Activated T-helper 9 cell treated with anti-CD3 and anti-CD28 coated beads, Interleukin-2, amount 50 U/mL, for 16 hours (primary cell): ENCODE measurements around the gene PLEKHG3.

Experiments
- DNase-seq: peaks from one replicate; pipeline ENCODE4 v3.0.0-alpha.2; 2020; ENCODE audit warnings: low read depth

The PLEKHG3 gene

GRCh38 chr14:64706593-64707193, 2.5 kb downstream of the PLEKHG3 start:
- no peak for DNase-seq

- peak; percentile 12 for DNase-seq
Observed at GRCh38 chr14:64707661-64708060, 3.4 kb downstream of the PLEKHG3 start.

DNA sequence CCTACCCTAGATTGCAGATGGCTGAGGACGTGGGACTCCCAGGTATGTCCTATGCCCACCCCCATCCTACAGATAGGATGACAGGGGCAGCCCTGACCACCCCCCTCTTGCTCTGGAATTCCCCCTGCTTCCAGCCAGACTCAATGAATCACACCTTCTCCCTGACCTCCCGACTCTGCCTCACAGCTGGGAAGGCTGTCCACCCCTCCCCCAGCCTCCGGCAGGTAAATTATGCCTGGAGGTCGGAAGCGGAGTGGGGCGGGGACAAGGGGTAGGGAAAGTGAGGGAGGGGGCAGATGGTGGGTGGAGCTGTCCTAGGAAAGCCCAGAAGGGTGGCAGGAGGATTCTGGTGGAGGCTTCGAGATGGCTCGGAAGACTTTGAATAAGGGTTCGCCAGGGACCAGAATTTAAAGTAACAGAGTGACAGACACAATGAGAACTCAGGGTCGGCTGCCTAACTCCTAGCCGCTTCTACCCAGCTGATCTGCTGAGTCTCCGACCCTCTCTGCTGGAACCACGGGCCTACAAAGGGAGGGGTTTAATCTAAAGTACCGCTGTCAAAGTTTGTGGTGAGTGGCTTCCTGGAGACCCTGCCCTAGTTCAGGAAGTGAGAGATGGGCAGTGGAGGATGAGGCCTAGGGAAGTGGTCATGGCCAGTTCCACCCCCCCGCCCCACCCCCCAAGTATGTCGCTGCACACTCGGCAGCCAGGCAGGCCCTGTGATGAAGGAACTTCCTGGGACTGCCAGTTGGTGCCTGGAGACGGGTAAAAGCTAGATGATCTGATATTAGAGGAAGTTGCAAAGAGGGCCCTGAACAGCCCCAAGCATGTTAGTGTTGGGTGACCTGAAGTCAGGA, 4.2 kb downstream of the PLEKHG3 start:
- peak; percentile 36 for DNase-seq

- DNase-seq = no peak
Observed at GRCh38 chr14:64709126-64709525, 4.9 kb downstream of the PLEKHG3 start.

DNA sequence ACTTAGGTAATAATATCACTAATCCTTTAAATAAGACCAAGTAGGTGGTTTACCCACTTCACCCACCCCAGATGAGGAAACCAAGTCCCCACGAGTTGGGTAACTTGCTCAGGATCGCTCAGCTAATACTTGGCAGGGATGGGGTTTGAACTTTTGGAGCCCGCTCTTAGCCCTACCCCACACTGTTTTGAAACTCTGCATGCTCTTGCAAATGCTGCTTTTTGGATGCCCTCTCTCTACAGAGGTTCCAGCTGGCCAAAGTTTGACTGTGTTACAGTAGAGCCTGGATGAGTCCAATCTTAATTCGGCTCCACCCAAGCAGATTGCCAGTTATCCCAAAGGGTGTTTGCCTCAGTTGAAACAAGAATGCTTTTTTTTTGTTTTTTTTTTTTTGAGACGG, 6.8 kb downstream of the PLEKHG3 start:
- DNase-seq = no peak

DNA sequence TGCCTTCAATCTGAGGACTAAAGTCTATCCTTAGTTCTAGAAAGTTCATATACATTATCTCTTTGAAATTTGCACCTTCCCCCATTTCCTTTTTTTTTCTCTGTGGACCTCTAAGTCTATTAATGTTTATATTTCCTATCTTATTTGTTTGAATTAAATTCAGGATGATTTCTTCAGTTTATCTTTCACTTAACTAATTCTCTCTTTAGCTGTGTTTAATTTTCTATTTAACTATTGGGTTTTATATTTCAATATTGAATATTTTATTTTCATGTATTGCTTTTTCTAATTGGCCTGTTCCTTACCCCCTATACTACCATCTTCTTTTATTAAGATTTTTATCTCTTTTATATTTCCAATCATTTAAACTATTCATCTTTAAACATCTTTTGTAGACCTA, 9.5 kb downstream of the PLEKHG3 start:
- no peak for DNase-seq

GRCh38 chr14:64714432-64715025, 10.3 kb downstream of the PLEKHG3 start:
- DNase-seq = no peak

- DNase-seq = no peak
Observed at GRCh38 chr14:64715146-64715627, 11.0 kb downstream of the PLEKHG3 start.

- no peak for DNase-seq
Observed at GRCh38 chr14:64715628-64716412, 11.6 kb downstream of the PLEKHG3 start.

DNA sequence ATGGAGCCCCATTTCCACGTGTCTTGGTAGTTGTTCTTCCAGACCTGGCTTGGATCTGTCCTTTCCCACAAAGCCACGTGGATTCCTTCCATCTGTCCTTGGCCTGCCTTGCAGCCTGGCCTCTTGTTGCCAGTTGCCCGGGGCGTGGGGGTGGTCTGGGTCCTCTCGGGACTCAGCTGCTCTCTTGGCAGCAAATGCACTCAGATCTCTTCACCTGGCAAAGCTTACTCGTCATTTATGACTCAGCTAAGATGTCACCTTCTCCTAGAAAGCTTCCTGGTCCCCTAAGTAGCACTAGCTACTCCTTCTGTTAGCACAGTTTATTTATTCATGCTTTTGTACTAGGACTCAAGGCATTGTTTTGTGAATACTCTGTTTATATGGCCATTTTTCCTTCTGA, 13.6 kb downstream of the PLEKHG3 start:
- DNase-seq = no peak

- DNase-seq = no peak
Observed at GRCh38 chr14:64718762-64719161, 14.5 kb downstream of the PLEKHG3 start.

DNA sequence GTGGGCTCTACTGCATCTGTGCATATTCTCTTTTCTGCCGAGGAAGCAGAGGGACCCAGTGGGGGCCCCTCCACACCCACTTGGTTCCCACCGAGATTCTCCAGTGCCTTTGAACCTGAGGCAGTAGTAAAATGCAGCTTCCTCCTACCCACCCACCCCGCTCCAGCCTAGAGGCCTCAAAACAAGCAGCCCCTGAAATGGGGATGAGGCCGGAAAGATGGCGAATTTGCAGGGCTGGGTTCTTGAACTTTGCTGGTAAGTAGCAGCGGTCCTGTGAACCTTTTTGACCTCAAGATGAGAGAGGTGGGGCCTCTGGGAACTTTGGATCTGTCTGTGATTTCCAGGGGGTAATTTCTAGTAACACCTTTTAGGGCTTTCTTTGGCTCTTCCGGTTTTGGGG, 15.4 kb downstream of the PLEKHG3 start:
- no peak for DNase-seq

GRCh38 chr14:64720131-64720576, 15.9 kb downstream of the PLEKHG3 start:
- no peak for DNase-seq

GRCh38 chr14:64721391-64721791, 17.2 kb downstream of the PLEKHG3 start:
- no peak for DNase-seq

DNA sequence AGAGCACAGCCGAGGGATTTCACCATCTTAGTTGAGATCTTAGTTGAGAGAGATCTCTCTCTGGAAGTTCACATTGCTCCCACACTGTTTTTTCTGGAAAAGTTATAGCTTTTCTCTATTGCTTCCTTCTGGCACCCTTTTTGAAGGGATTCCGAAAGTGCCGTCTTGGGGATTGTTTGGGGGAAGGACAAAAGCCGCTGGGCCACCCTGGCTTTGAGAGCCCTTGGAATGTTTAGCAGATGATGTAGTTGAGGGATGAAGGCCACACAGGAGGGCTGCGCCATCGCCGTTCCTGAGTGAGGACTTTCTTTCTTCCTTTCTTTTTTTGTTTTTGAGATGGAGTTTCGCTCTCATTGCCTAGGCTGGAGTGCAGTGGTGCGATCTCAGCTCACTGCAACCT, 17.7 kb downstream of the PLEKHG3 start:
- DNase-seq = no peak

DNA sequence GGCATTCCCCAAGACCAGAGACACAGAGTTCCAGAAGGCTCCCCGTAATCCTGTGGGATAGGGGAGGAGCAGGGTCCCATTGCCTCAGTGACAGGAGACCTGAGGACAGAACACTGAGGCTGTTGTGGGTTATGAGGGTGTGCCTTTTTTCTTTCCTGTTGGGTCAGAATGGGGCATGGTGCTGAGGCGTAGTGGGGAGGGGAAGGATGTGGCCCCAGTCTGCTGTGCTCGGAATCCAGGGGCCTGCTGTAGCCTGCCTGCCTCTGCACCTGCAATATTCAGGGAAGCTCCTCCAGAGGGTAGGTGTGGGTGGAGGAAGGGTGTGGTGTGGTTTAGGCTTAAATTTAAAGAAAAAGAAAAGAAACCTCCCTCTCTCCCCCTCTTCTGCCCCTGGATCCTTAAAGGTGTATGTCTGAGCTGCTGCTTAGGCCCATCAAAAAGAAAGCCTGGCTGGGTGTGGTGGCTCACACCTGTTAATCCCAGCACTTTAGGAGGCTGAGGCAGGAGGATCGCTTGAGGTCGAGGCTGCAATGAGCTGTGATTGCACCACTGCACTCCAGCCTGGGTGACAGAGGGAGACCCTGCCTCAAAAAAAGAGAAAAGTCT, 18.7 kb downstream of the PLEKHG3 start:
- DNase-seq = no peak

DNA sequence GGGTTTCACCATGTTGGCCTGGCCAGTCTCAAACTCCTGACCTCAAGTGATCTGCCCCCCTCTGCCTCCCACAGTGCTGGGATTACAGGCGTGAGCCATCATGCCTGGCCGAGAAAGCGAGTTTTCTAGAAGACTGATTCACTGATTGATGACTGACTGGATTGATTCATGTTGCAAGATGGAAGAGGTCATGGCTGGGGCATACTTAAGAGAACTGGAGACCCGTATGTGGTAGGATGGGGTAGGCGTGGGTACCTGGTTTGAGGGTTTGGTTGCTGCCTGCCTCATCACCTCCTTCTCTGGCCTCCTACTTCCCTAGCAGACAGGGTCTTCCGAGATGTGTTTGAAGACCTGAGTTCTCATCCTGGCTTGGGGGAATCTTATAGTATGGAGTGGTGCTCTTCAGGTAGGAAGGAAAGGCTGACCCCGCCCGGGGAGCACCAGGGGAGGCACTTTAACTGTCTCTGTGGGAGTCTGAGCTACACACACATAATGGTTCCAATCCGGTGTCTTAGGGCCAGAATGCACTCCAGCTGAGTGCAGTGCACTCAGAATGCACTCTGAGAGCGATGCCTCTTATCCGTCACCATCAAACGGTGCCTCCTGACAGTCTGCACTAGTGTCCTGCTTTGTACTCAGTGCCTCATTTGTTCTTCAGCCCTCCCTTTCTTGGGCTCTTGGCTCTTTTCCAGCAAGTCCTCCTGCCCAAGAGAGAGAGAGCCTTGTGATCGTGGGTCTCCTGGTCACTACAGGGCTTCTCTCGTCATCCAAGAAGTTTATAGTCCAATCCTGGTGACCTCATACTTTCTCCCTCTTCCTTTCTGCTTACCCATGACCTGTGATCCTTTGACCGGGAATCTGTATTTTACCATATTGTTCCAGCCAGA, 19.7 kb downstream of the PLEKHG3 start:
- DNase-seq = peak; percentile 16

DNA sequence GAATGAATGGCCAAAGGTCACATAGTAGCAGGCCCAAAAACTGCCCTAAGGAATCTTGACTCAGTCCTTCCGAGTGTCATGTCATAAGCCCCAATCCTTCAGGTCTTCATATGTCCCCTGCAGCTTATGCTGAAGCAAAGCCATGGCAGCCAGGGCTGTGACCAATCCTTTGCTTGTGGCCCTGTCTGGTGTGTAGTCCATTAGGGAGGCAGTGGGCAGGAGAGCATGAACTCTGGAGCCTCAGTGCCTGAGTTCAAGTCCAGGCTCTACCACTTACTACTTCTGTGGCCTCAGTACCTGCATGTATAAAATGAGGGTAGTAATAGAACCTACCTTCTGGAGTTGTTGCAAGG, 20.3 kb downstream of the PLEKHG3 start:
- no peak for DNase-seq

GRCh38 chr14:64725261-64725815, 21.1 kb downstream of the PLEKHG3 start:
- DNase-seq = no peak

- DNase-seq = no peak
Observed at GRCh38 chr14:64725879-64726584, 21.8 kb downstream of the PLEKHG3 start.
